Forelimb muscle (tissue), 1 donor: ENCODE measurements around the gene ADAT1. TPM values are rescaled to one million over a fixed set of nuclear protein-coding genes. Genes with fewer than 3 reads are reported as not detected.

Experiments
- DNase-seq: peaks from one replicate; pipeline ENCODE4 v3.0.0-alpha.2; 2013; ENCODE audit warnings: low read depth
- polyA plus RNA-seq: library from polyadenylated mRNA; unstranded; fragments of 120-200 nt; gene quantifications from one replicate; pipeline ENCODE4 v1.2.1, GENCODE V29; 2013; ENCODE audit not compliant: insufficient read length

ADAT1 gene, protein sequence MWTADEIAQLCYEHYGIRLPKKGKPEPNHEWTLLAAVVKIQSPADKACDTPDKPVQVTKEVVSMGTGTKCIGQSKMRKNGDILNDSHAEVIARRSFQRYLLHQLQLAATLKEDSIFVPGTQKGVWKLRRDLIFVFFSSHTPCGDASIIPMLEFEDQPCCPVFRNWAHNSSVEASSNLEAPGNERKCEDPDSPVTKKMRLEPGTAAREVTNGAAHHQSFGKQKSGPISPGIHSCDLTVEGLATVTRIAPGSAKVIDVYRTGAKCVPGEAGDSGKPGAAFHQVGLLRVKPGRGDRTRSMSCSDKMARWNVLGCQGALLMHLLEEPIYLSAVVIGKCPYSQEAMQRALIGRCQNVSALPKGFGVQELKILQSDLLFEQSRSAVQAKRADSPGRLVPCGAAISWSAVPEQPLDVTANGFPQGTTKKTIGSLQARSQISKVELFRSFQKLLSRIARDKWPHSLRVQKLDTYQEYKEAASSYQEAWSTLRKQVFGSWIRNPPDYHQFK
- 31.7 TPM for polyA plus RNA-seq

DNA sequence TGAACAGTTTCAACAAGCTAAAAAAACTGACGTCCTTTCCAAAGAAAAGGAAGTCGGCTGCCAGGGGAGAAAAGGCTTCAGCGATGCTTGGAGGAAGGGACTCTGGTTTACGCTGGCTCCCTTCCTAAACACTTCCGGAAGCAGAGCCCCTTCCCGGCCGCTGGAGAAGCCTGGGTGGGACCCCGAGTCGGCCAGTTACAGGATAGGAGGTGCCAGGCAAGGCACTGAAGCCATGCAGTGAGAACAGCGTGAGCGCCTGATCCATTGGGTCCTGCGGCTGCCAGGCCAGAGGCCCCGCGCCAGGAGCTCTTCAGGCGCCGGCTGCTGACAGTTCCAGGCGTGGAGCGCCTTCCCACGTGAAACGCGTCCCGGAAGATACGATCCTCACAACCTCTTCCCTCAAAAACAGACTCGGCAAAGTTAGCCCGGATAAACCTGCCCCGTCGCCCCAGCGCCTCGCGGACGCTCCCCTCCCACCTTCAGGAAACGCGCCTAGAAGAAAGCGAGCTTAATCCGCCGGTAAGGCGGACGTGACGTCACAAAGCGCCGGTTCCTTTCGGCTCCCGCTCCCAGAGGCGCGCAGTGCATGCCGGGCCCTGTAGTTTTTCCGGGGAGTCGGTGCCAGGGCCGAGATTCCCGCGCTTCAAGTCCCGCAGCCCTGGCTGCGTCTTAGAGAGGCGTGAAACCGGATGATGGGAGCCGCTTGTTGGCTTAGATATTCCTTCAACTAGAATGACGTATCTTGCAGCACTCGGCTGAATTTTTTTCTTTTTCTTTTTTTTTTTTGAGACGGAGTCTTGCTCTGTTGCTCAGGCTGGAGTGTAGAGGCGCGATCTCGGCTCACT is at the start of gene ADAT1:
Gene ADAT1, minus strand, starts transcription at position 521 of the 845 bp plus-strand sequence. CDS start 2,482 bp downstream, outside the sequence.
- DNase-seq = peak; percentile 97

- no peak for DNase-seq
Observed at GRCh38 chr16:75667503-75667902, 44.4 kb upstream of the ADAT1 start.

DNA sequence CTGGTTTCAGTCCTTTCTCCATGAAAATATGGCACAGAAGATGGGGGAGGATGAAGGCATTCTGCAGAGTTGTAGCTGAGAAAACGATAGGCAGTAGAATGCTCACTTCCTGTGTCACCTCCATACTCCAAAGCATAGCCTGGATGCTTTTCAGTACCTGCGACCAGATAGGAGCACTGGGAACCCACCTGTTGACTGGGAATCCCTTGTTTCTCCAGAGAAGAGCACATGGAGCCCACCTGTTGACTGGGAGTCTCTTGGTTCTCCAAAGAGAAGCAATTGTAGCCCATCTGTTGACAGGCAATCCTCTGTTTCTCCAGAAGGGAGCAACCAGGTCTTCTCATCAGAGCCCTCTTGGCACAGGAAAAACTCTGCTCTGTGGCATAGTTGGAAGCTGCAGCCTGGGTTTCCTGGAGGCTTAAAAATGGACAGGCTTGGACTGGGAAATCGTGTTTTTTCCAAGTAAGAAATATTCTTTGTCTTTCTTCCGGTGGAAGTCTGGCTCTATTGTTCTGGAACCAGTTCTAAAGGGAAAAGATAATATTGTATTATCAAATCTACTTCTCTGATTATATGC is 37.7 kb upstream of the ADAT1 start:
- no peak for DNase-seq

DNA sequence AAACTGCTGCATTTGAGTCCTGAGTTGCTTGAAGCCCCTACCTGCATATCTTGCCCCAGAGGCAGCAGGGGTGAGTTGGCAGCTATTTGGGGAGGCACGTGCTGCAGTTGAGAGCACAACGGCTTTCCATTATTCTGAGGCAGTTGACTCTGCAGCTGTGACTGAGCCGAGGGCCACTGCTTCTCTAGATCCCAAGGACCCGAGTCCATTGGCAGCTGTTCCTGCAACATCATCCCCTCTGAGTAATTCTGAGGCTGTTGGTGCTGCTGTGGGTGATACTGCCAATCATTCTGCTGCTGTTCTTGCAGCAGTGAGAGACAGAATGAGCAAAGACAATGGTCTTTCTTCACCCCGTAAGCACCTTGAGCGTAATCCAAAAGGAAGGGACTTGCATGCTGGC is 37.2 kb upstream of the ADAT1 start:
- DNase-seq = no peak

- DNase-seq = no peak
Observed at GRCh38 chr16:75658175-75658574, 35.1 kb upstream of the ADAT1 start.

GRCh38 chr16:75653922-75654321 is 30.8 kb upstream of the ADAT1 start:
- DNase-seq = no peak

- peak; percentile 58 for DNase-seq
Observed at GRCh38 chr16:75648265-75649076, 25.4 kb upstream of the ADAT1 start.

DNA sequence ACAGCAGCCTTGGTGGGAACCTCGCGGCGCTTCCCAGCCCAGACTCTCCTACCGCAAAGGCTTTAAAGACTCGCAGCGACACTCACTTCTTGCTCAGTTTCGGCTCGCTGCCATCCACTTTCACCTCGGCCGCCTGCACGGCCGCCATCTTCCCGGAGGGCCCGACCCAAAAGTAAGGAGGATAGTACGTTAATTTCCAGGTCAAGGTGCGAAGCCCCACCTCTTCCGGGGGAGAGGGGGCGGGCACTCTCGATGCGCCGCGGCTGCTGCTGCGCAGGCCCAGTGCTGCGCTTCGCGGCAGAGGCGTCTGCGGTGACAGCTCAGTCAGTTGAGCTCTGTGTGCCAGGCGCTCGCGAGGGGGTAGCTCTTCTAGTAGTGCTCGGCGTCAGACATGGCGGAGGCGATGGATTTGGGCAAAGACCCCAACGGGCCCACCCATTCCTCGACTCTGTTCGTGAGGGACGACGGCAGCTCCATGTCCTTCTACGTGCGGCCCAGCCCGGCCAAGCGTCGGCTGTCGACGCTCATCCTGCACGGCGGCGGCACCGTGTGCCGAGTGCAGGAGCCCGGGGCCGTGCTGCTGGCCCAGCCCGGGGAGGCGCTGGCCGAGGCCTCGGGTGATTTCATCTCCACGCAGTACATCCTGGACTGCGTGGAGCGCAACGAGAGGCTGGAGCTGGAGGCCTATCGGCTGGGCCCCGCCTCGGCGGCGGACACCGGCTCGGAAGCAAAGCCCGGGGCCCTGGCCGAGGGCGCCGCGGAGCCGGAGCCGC is 24.6 kb upstream of the ADAT1 start, which contains the start of the genes KARS1 and TERF2IP:
Gene KARS1, minus strand, starts transcription at position 174 of the 773 bp plus-strand sequence. Its CDS starts 26 bp downstream, at position 148.
Gene TERF2IP, plus strand, starts transcription at position 282 of the 773 bp plus-strand sequence. Its CDS starts 110 bp downstream, at position 392.
- peak; percentile 87 for DNase-seq

DNA sequence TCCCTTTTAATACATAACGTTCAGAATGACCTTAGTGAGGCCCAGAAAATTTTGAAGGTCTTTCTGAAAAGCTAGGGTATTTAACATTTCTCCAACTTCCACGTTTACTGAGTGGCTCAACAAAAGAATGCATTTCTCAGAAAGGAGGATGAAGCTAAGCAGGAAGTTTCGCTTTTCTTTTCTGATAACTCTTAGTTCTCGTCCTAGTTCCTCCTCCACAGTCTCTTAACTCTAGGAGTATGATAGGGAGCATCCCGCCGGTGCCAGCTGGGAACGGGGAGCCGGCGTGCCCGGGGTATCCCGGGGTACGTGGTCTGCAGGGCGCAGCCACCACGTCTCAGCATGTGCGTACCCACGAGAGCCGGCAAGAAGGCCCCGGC is 24.0 kb upstream of the ADAT1 start:
- DNase-seq = no peak

DNA sequence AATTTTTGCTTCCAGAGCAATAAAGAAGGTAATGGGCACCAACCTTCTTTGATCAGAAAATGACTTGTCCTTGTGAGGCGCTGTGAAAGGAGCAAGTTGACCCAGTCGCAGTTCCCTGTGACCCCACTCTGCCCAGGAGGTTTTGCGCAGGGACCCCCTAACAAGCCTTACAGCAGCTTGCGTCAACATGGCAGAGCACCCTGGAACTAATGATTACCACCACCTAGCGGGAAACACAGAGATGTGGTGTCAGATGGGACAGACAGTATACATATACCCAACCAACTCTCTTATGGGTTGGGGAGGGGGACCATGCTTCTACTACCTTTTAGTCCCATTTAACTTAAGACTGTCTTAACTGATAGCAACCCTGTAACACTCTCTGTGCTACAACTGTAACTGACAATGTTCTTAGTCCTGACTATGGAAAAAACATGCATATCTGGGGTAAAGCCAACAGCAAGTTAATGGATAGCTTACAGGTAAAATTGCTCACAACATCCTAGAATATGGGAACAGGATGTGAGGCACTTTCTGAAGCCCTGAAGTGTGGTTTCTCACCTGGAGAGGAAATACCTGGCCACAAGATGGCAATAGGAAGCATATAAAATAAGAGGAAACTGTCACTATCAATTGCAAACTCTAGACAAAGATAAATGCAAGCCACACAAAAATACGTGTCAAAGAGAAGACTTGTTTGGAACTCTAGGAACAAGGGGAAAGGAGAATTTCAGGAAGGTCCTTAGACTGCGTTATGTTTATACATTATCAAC is 21.3 kb upstream of the ADAT1 start:
- no peak for DNase-seq

GRCh38 chr16:75640598-75640997 is 17.5 kb upstream of the ADAT1 start:
- no peak for DNase-seq

GRCh38 chr16:75635036-75635435 is 12.0 kb upstream of the ADAT1 start:
- DNase-seq = no peak

DNA sequence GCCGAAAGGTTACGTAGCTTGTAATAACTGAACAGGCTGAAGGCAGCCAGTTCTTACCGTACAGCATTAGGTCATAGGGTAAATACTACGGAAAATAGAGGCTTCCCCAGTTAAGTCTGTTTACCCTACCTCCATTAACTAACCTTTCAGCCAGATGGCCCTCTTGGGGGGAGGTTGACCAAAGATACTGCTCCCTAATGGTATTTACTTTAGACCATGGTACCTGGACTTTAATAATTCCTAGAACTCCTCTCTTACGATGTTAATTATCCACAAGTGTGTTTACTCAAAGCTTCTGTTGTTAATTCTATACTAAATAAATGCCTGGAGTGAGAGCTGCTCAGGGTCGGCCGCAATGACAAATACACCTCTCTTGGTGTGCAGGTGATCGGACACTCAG is 9.8 kb upstream of the ADAT1 start:
- DNase-seq = no peak

DNA sequence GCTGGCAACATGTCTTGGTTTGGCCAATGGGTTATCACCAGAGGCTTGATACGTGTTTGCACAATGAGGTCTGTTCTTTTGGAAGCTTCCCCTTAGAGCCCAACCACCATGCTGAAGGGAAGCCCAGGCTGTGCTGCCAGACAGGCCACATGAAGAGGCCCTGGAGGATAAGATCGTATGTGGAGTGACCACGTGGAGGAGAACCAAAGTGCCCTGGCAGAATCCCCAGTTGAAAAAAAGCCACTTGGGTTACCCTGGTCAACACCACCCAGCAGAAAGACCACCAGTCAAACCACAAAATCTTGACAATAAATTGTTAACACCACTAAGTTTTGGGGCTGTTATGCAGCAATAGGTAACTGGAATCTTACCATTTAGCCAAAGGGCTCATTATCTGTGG is 7.0 kb upstream of the ADAT1 start:
- no peak for DNase-seq

GRCh38 chr16:75629132-75629531 is 6.1 kb upstream of the ADAT1 start:
- no peak for DNase-seq

- no peak for DNase-seq
Observed at GRCh38 chr16:75628351-75628750, 5.3 kb upstream of the ADAT1 start.

DNA sequence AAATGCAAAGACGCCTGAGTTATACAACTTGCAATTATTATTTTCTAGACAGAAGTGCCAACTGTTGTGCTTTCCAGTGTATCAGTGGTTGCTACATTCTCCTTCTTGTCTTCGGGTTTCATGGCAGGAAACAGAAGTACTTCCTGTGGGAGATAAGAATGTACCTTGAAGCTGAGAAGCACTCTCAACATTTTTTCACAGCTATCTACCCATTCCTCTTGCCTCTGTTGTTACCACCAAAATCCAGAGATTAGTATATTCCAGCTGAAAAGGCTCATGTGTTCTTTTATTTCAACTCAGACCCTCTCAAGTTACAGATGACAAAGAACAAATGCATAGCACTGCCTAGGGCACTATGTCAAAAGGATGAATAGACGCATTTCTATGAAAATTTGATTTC is 4.8 kb upstream of the ADAT1 start:
- no peak for DNase-seq

- DNase-seq = no peak
Observed at GRCh38 chr16:75626806-75627205, 3.7 kb upstream of the ADAT1 start.

DNA sequence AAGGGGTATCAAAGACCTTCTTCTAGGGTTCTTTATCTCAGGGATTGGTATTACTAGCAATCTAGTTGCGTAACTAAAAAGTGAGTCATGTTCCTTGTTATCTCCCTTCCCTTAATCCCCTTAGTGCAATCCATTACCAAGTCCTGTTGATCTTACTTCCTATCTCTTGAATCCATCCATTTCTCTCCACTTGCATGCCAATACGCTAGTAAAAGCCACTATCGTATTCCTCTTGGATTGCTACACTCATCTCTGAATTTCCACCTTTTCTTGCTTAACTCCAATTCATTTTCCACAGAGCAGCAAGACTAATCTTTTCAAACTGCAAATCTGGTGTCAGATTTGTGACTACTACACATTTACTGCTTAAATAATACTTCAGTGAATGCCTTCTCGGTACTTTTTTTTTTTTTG is 1.8 kb upstream of the ADAT1 start:
- no peak for DNase-seq

DNA sequence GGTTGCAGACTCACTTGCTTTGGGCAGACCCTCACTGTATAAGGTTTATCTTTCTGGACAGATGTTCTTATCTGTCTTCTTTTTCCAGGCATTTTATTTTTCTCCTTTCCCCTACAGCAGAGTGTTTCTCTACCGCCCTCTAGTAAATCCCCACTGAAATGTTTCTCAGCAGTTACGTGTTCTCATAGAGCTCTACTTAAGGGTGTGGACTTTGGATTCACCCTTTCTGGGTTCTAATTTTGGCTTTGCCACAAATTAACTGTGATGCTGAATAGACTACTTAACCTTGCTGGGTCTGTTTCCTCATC is 2.0 kb downstream of the ADAT1 start:
- DNase-seq = no peak
